ENCODE measurements around the gene BDKRB1.

BDKRB1 gene

GRCh38 chr14:96238676-96239265, 17.2 kb upstream of the BDKRB1 start:
- no peaks in the 10 kb centered on the region for H3K4me1 ChIP-seq (ENCODE audit: low read depth, poor library complexity, severe bottlenecking)
- H3K79me2 ChIP-seq (ENCODE audit: insufficient read depth, low read depth), result no peaks in the 10 kb centered on the region
- H4K20me1 ChIP-seq (ENCODE audit: insufficient read depth), result no peaks in the 10 kb centered on the region
- TF ChIP-seq, protein P1, sequence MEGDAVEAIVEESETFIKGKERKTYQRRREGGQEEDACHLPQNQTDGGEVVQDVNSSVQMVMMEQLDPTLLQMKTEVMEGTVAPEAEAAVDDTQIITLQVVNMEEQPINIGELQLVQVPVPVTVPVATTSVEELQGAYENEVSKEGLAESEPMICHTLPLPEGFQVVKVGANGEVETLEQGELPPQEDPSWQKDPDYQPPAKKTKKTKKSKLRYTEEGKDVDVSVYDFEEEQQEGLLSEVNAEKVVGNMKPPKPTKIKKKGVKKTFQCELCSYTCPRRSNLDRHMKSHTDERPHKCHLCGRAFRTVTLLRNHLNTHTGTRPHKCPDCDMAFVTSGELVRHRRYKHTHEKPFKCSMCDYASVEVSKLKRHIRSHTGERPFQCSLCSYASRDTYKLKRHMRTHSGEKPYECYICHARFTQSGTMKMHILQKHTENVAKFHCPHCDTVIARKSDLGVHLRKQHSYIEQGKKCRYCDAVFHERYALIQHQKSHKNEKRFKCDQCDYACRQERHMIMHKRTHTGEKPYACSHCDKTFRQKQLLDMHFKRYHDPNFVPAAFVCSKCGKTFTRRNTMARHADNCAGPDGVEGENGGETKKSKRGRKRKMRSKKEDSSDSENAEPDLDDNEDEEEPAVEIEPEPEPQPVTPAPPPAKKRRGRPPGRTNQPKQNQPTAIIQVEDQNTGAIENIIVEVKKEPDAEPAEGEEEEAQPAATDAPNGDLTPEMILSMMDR (conservative IDR thresholded peaks at IDR 0.05; ENCODE audit: low read depth, low read length), result no peak
- no peak overlapping the region for H2AFZ ChIP-seq (ENCODE audit: low read depth)
- no peaks in the 10 kb centered on the region for H3K27me3 ChIP-seq (ENCODE audit: insufficient read depth, low read depth)
- no peak overlapping the region for H3K9ac ChIP-seq
- H3K27ac ChIP-seq, result no peak overlapping the region
- no peak overlapping the region for H3K4me2 ChIP-seq
- H3K4me3 ChIP-seq (IDR thresholded peaks at IDR 0.05; ENCODE audit: insufficient read depth, low read depth, low read length), result no peak overlapping the region
- no peaks in the 10 kb centered on the region for H3K36me3 ChIP-seq (ENCODE audit: insufficient read depth)

DNA sequence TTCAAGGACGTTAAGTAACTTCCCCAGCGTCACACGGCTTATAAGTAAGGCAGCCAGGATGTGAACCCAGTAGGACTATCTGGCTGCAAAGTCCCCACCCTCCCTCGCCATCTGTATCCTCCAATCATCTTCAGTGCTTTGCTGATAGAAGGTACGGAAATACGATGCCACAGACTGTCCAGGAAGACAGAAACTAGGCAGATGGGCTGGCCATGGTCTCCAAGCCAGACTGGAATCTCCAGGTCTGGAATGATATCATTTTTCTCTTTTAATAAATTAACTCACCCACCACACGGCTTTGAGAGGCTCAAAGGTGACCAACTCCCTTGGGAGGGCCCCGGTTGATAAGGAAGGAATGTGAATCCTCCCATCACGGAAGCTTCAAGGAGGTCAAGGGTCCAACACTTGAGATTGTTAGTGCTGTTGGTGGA, 16.3 kb upstream of the BDKRB1 start:
- no peaks in the 10 kb centered on the region for H3K36me3 ChIP-seq (ENCODE audit: insufficient read depth)
- no peak overlapping the region for H3K4me3 ChIP-seq (IDR thresholded peaks at IDR 0.05; ENCODE audit: insufficient read depth, low read depth, low read length)
- no peaks in the 10 kb centered on the region for H4K20me1 ChIP-seq (ENCODE audit: insufficient read depth)
- H3K9ac ChIP-seq, result no peak overlapping the region
- TF ChIP-seq, protein P1 (conservative IDR thresholded peaks at IDR 0.05; ENCODE audit: low read depth, low read length), result no peak
- no peak overlapping the region for H2AFZ ChIP-seq (ENCODE audit: low read depth)
- no peak overlapping the region for H3K4me2 ChIP-seq
- H3K27me3 ChIP-seq (ENCODE audit: insufficient read depth, low read depth), result no peaks in the 10 kb centered on the region
- H3K4me1 ChIP-seq (ENCODE audit: low read depth, poor library complexity, severe bottlenecking), result no peaks in the 10 kb centered on the region
- H3K27ac ChIP-seq, result no peak overlapping the region
- H3K79me2 ChIP-seq (ENCODE audit: insufficient read depth, low read depth), result no peaks in the 10 kb centered on the region

GRCh38 chr14:96240641-96241040, 15.4 kb upstream of the BDKRB1 start:
- TF ChIP-seq, protein P1 (conservative IDR thresholded peaks at IDR 0.05; ENCODE audit: low read depth, low read length), result no peak
- H3K27me3 ChIP-seq (ENCODE audit: insufficient read depth, low read depth), result no peaks in the 10 kb centered on the region
- no peaks in the 10 kb centered on the region for H3K36me3 ChIP-seq (ENCODE audit: insufficient read depth)
- H3K9ac ChIP-seq, result no peak overlapping the region
- H4K20me1 ChIP-seq (ENCODE audit: insufficient read depth), result no peaks in the 10 kb centered on the region
- no peak overlapping the region for H3K27ac ChIP-seq
- no peaks in the 10 kb centered on the region for H3K4me1 ChIP-seq (ENCODE audit: low read depth, poor library complexity, severe bottlenecking)
- no peaks in the 10 kb centered on the region for H3K79me2 ChIP-seq (ENCODE audit: insufficient read depth, low read depth)
- H3K4me3 ChIP-seq (IDR thresholded peaks at IDR 0.05; ENCODE audit: insufficient read depth, low read depth, low read length), result no peak overlapping the region
- no peak overlapping the region for H2AFZ ChIP-seq (ENCODE audit: low read depth)
- H3K4me2 ChIP-seq, result no peak overlapping the region

DNA sequence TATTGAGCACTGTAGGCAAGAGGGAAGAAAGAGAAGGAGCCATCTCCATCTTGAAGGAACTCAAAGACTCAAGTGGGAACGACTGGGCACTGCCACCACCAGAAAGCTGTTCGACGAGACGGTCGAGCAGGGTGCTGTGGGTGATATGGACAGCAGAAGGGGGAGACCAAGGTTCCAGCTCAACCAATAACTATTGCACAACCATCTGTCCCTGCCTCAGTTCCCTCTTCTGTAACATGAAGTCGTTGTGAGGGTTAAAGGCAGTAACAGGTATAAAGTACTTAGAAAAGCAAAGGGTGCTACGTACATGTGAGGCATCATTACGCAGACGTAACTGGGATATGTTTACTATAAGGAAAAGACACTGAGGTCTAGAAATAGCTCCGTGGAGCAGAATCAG, 13.9 kb upstream of the BDKRB1 start:
- Histone ChIP-seq H3K27ac (no peak overlapping the region), H3K36me3 (ENCODE audit: insufficient read depth) (no peaks in the 10 kb centered on the region), H3K4me3 (IDR thresholded peaks at IDR 0.05; ENCODE audit: insufficient read depth, low read depth, low read length) (no peak overlapping the region), H3K4me2 (no peak overlapping the region), H3K79me2 (ENCODE audit: insufficient read depth, low read depth) (no peaks in the 10 kb centered on the region), H3K4me1 (ENCODE audit: low read depth, poor library complexity, severe bottlenecking) (no peaks in the 10 kb centered on the region), H2AFZ (ENCODE audit: low read depth) (no peak overlapping the region), H3K9ac (no peak overlapping the region), H4K20me1 (ENCODE audit: insufficient read depth) (no peaks in the 10 kb centered on the region), H3K27me3 (ENCODE audit: insufficient read depth, low read depth) (no peaks in the 10 kb centered on the region)
- TF ChIP-seq, protein P1 (conservative IDR thresholded peaks at IDR 0.05; ENCODE audit: low read depth, low read length), result no peak
